Uterus (tissue), 4 donors: ENCODE measurements around the gene GRAMD1A. TPM values are rescaled to one million over a fixed set of nuclear protein-coding genes. Genes with fewer than 3 reads are reported as not detected.

ENCODE experiments used
- DNase-seq, 2 donors: peaks; one replicate each; pipeline ENCODE4 v3.0.0-alpha.2; 2019 to 2020
- H3K27ac ChIP-seq, 2 donors: fragments of 200-600 bp; sonication (generic); 1 replicate in 1 of 2; 2 replicates in 1 of 2; pipeline ENCODE4 v1.5.1; 2016 to 2018
- H3K27me3 ChIP-seq, 2 donors: fragments of 200-600 bp; sonication (generic); one replicate each; pipeline ENCODE4 v1.5.1; 2018 to 2019; ENCODE audit warnings: control low read depth in 1 of 2
- H3K36me3 ChIP-seq, 2 donors: fragments of 200-600 bp; sonication (generic); one replicate each; pipeline ENCODE4 v1.5.1; 2019; ENCODE audit warnings: control low read depth in 1 of 2
- H3K4me1 ChIP-seq, 2 donors: fragments of 200-600 bp; sonication (generic); one replicate each; pipeline ENCODE4 v1.5.1; 2018 to 2019; ENCODE audit warnings: control low read depth in 1 of 2
- H3K4me3 ChIP-seq, 2 donors: fragments of 200-600 bp; sonication (generic); 1 replicate in 1 of 2; 2 replicates in 1 of 2; pipeline ENCODE4 v1.5.1; 2018 to 2019; ENCODE audit warnings: mild to moderate bottlenecking in 1 of 2
- H3K9me3 ChIP-seq, 2 donors: fragments of 200-600 bp; sonication (generic); one replicate each; pipeline ENCODE4 v1.5.1; 2019; ENCODE audit warnings: control low read depth in 1 of 2
- POLR2A ChIP-seq, 2 donors: fragments of 450-650 bp; IDR thresholded peaks; one replicate each; pipeline ENCODE4 v1.6.1; 2016; ENCODE audit warnings: antibody characterized with exemption in 2 of 2, mild to moderate bottlenecking in 1 of 2, moderate library complexity in 1 of 2
- intact Hi-C: fragments of 100-400 bp; cut with DNase I; formaldehyde crosslinking; loops from one replicate; pipeline ENCODE4 v1.15.1; 2023; ENCODE audit warnings: low total_unique reads
- total RNA-seq, 4 donors: library from RNA; depleted of rRNA in 3 of 4; stranded (reverse); fragments of >200 nt in 3 of 4; gene quantifications; one replicate each; pipeline versions ENCODE4 v1.1.0 to v1.2.4, GENCODE V29; 2014 to 2023
- TF ChIP-seq, protein P1 (sequence below), 4 experiments: fragments of 200-600 bp in 2 of 4; fragments of 450-650 bp in 2 of 4; sonication (generic) in 2 of 4; IDR thresholded peaks; one replicate each; pipeline ENCODE4 v1.5.1; 2016 to 2019; ENCODE audit warnings: antibody characterized with exemption in 4 of 4, mild to moderate bottlenecking in 2 of 4, moderate library complexity in 1 of 4
- donor health status: DM: yes; HTN: yes; CAD: no.

GRAMD1A gene
- total RNA-seq, 4 donors from 2014 or later: 40.0 to 89.8 (median 52.2) TPM

DNA sequence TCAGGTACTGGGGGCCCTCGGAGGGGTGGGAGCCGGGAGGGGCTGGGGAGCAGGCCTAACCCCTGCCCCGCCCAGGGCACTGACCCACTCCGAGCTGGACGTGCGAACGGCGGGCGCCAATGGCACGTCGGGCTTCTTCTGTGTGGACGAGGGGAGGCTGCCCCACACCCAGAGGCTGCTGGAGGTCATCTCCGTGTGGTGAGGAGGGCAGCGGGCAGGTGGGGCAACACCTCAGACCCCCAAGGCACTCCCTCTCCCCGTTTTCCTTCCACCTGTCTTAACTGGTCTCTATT is 59.6 kb downstream of the GRAMD1A start:
- no peak overlapping the region for H3K4me3 ChIP-seq
- TF ChIP-seq POLR2A (IDR thresholded peaks at IDR 0.05): no peak
- TF ChIP-seq, protein P1, sequence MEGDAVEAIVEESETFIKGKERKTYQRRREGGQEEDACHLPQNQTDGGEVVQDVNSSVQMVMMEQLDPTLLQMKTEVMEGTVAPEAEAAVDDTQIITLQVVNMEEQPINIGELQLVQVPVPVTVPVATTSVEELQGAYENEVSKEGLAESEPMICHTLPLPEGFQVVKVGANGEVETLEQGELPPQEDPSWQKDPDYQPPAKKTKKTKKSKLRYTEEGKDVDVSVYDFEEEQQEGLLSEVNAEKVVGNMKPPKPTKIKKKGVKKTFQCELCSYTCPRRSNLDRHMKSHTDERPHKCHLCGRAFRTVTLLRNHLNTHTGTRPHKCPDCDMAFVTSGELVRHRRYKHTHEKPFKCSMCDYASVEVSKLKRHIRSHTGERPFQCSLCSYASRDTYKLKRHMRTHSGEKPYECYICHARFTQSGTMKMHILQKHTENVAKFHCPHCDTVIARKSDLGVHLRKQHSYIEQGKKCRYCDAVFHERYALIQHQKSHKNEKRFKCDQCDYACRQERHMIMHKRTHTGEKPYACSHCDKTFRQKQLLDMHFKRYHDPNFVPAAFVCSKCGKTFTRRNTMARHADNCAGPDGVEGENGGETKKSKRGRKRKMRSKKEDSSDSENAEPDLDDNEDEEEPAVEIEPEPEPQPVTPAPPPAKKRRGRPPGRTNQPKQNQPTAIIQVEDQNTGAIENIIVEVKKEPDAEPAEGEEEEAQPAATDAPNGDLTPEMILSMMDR (IDR thresholded peaks at IDR 0.05): no peak
- DNase-seq: no peak
- no peaks in the 10 kb centered on the region for H3K27me3 ChIP-seq
- H3K36me3 ChIP-seq: no peaks in the 10 kb centered on the region
- intact Hi-C loops: no loop called here
- H3K27ac ChIP-seq: no peak overlapping the region
- H3K9me3 ChIP-seq: no peaks in the 10 kb centered on the region
- no peaks in the 10 kb centered on the region for H3K4me1 ChIP-seq

DNA sequence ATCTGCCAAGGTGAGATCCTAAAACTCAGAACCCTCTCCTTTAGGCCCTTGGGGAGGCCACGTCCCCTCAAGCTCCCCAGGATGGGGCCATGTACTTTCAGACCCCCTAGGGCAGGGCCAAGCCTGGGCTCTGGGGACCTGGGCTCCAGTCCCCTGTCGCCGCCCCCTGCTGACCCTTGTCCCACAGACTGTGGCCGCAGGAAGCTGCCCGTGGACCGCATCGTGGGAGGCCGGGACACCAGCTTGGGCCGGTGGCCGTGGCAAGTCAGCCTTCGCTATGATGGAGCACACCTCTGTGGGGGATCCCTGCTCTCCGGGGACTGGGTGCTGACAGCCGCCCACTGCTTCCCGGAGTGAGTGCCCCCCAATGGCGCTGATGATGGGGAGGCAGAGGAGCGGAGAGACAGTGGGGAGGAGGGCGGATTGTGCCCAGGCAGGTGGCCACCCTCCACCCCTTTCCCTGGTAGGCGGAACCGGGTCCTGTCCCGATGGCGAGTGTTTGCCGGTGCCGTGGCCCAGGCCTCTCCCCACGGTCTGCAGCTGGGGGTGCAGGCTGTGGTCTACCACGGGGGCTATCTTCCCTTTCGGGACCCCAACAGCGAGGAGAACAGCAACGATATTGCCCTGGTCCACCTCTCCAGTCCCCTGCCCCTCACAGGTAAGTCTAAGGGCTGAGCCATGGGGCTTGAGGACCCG is 60.2 kb downstream of the GRAMD1A start:
- no peak overlapping the region for H3K4me3 ChIP-seq
- no peak for DNase-seq

DNA sequence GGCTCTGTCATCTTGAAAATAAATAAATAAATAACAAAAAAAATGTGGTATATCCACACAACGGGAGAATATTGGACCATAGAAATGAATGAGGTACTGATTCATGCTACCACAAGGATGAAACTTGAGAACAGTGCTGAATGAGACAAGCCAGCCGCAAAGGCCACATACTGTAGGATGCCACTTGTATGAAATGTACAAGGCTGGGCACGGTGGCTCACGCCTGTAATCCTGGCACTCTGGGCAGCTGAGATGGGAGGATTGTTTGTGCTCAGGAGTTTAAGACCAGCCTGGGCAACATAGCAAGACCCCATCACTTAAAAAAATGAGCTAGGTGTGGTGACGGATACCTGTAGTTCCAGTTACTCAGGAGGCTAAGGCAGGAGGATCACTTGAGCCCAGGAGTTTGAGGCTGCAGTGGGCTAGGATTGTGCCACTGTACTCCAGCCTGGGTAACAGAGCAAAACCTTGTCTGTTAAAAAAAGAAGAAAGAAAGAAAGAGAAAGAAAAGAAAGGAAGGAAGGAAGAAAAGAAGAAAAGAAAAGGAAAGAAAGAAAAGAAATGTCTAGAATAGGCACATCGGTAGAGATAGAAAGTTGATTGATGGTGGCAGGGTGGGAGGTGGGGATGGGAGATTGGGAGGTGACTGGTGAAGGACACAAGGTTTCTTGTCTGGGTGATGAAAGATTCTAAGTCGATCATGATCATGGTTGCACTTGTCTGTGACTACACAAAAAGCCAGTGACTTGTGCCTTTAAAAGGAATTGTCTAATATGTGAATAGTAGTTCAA is 61.7 kb downstream of the GRAMD1A start:
- TF ChIP-seq POLR2A (IDR thresholded peaks at IDR 0.05): no peak
- TF ChIP-seq, protein P1 (IDR thresholded peaks at IDR 0.05): no peak
- Histone ChIP-seq H3K36me3 (no peaks in the 10 kb centered on the region), H3K4me1 (no peaks in the 10 kb centered on the region), H3K27ac (no peak overlapping the region), H3K9me3 (no peaks in the 10 kb centered on the region), H3K4me3 (no peak overlapping the region), H3K27me3 (no peaks in the 10 kb centered on the region)
- intact Hi-C loops: no loop called here
- no peak for DNase-seq

More for the DNA sequence above, 60.2 kb downstream of the GRAMD1A start:
- TF ChIP-seq POLR2A (IDR thresholded peaks at IDR 0.05): no peak
- TF ChIP-seq, protein P1 (IDR thresholded peaks at IDR 0.05): no peak
- no peak overlapping the region for H3K27ac ChIP-seq
- H3K4me1 ChIP-seq: no peaks in the 10 kb centered on the region
- H3K27me3 ChIP-seq: no peaks in the 10 kb centered on the region
- H3K36me3 ChIP-seq: no peaks in the 10 kb centered on the region
- no peaks in the 10 kb centered on the region for H3K9me3 ChIP-seq
- intact Hi-C loops: no loop called here

DNA sequence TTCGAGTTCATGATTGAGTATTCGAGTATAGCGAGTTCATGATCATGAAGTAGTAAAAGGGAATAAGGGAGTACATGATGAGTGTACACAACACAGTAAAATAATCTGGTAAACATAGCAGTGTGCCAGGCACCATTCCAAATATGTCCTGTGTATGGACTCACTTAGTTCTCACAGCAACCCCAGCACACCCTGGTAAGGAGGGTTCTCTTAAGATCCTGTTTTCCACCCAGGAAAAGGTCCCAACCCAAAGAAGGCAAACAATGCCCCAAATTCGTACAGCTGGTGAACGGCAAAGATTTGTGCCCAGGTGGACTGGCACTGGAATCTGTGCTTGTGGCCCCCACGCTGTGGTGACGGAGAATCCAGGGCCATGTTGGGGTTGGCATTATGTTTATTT is 62.8 kb downstream of the GRAMD1A start:
- Histone ChIP-seq H3K27ac (no peak overlapping the region), H3K9me3 (no peaks in the 10 kb centered on the region), H3K4me3 (no peak overlapping the region), H3K4me1 (no peaks in the 10 kb centered on the region), H3K36me3 (no peaks in the 10 kb centered on the region), H3K27me3 (no peaks in the 10 kb centered on the region)
- no peak for DNase-seq
- no peak for TF ChIP-seq POLR2A (IDR thresholded peaks at IDR 0.05)
- TF ChIP-seq, protein P1 (IDR thresholded peaks at IDR 0.05): no peak
- intact Hi-C loops: no loop called here
